Measurements from ENCODE around the gene CAMTA1. TPM values are rescaled to one million over a fixed set of nuclear protein-coding genes. Genes with fewer than 3 reads are reported as not detected.

The CAMTA1 gene
- total RNA-seq, 2 experiments from 2014 or later = 43.9 to 73.3 TPM

DNA sequence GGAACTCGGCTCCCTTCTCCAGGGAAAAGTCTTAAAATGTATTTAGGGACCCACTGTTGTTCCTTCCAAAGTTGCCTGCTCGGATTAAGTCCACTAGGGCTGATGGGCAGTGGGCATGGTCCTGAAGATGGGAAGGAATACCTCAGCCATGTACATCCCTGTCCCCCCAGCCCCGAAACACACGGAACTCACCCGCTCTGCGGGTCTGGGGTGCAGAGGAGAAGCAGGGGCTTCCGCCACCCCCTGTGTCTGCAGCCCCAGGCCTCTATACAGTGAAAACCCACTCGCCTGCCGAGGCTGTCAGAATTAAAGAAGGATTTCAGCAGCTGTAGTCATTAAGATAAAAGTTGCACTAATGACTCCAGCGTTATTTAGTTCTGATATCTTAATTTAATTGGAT lies 773.2 kb downstream of the CAMTA1 start:
- H3K4me1 ChIP-seq (ENCODE audit: insufficient read depth, low read length, poor library complexity, severe bottlenecking) = no peaks in the 10 kb centered on the region
- no peak for DNase-seq (ENCODE audit: low spot score)
- H3K27ac ChIP-seq (ENCODE audit: low read depth, low read length, poor library complexity, severe bottlenecking) = no peak overlapping the region
- POLR2A ChIA-PET = no interaction called here
- no TSS peak for BruUV-seq (replicated peaks)
- H3K9me2 ChIP-seq (ENCODE audit: insufficient read depth, low read length) = no peaks in the 10 kb centered on the region
- intact Hi-C loops (cut with micrococcal nuclease; ENCODE audit: unreplicated experiment) = no loop called here
- H3K4me2 ChIP-seq (ENCODE audit: low read length) = no peak overlapping the region
- no peak overlapping the region for H2AFZ ChIP-seq (ENCODE audit: low read length)
- TF ChIP-seq, protein P1, sequence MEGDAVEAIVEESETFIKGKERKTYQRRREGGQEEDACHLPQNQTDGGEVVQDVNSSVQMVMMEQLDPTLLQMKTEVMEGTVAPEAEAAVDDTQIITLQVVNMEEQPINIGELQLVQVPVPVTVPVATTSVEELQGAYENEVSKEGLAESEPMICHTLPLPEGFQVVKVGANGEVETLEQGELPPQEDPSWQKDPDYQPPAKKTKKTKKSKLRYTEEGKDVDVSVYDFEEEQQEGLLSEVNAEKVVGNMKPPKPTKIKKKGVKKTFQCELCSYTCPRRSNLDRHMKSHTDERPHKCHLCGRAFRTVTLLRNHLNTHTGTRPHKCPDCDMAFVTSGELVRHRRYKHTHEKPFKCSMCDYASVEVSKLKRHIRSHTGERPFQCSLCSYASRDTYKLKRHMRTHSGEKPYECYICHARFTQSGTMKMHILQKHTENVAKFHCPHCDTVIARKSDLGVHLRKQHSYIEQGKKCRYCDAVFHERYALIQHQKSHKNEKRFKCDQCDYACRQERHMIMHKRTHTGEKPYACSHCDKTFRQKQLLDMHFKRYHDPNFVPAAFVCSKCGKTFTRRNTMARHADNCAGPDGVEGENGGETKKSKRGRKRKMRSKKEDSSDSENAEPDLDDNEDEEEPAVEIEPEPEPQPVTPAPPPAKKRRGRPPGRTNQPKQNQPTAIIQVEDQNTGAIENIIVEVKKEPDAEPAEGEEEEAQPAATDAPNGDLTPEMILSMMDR (conservative IDR thresholded peaks at IDR 0.05; ENCODE audit: low read length) = no peak
- no peak for TF ChIP-seq EZH2phosphoT487 (IDR thresholded peaks at IDR 0.05; ENCODE audit: borderline replicate concordance, low read depth, low read length)
- no peaks in the 10 kb centered on the region for H3K79me2 ChIP-seq (ENCODE audit: insufficient read depth, low read depth, low read length)
- no peaks in the 10 kb centered on the region for H3K9me3 ChIP-seq (ENCODE audit: low read length)
- CTCF ChIA-PET (ENCODE audit: unreplicated experiment) = no interaction called here
- no peaks in the 10 kb centered on the region for H4K20me1 ChIP-seq (ENCODE audit: insufficient read depth, low read length)
- H3K36me3 ChIP-seq (ENCODE audit: insufficient read depth, low read length) = no peaks in the 10 kb centered on the region
- no peak overlapping the region for H3K4me3 ChIP-seq (ENCODE audit: low read depth, low read length, poor library complexity, severe bottlenecking)

GRCh38 chr1:7558921-7559869 lies 773.9 kb downstream of the CAMTA1 start:
- CTCF ChIA-PET (ENCODE audit: unreplicated experiment) = no interaction called here
- BruUV-seq (replicated peaks) = no TSS peak
- H3K4me3 ChIP-seq (ENCODE audit: low read depth, low read length, poor library complexity, severe bottlenecking) = no peak overlapping the region

More at GRCh38 chr1:7558921-7559869, 773.9 kb downstream of the CAMTA1 start:
- DNase-seq (ENCODE audit: low spot score) = no peak
- intact Hi-C loops (cut with micrococcal nuclease; ENCODE audit: unreplicated experiment) = no loop called here
- no peaks in the 10 kb centered on the region for H3K36me3 ChIP-seq (ENCODE audit: insufficient read depth, low read length)
- no peak overlapping the region for H2AFZ ChIP-seq (ENCODE audit: low read length)
- no peaks in the 10 kb centered on the region for H3K4me1 ChIP-seq (ENCODE audit: insufficient read depth, low read length, poor library complexity, severe bottlenecking)
- TF ChIP-seq, protein P1 (conservative IDR thresholded peaks at IDR 0.05; ENCODE audit: low read length) = no peak
- no peak for TF ChIP-seq EZH2phosphoT487 (IDR thresholded peaks at IDR 0.05; ENCODE audit: borderline replicate concordance, low read depth, low read length)
- no peak overlapping the region for H3K27ac ChIP-seq (ENCODE audit: low read depth, low read length, poor library complexity, severe bottlenecking)
- H3K9me3 ChIP-seq (ENCODE audit: low read length) = no peaks in the 10 kb centered on the region
- H3K4me2 ChIP-seq (ENCODE audit: low read length) = no peak overlapping the region
- no peaks in the 10 kb centered on the region for H3K79me2 ChIP-seq (ENCODE audit: insufficient read depth, low read depth, low read length)
- H3K9me2 ChIP-seq (ENCODE audit: insufficient read depth, low read length) = no peaks in the 10 kb centered on the region
- no peaks in the 10 kb centered on the region for H4K20me1 ChIP-seq (ENCODE audit: insufficient read depth, low read length)
- POLR2A ChIA-PET = no interaction called here
